HG02678 (cell line): Measurements from ENCODE around the gene C11orf91.
A peak's percentile ranks its signal among the peaks of the same experiment; 100 is the strongest.
"Not testable (repeated sequence)": the region's sequence is repeated elsewhere in the genome, so short reads cannot be mapped to it uniquely, and the experiment has no call there.

Source experiments
- ATAC-seq: cut with Tn5 transposase; IDR thresholded peaks from one replicate; pipeline ENCODE4 v1.9.1; 2021; ENCODE audit warnings: mild to moderate bottlenecking, moderate library complexity; ENCODE audit not compliant: unreplicated experiment

The C11orf91 gene

GRCh38 chr11:33722590-33723234, 22.1 kb upstream of the C11orf91 start:
- ATAC-seq: peak; percentile 77

- no peak for ATAC-seq
These were observed 21.4 kb upstream of the C11orf91 start for GRCh38 chr11:33721984-33722383.

- ATAC-seq: no peak
These were observed 20.8 kb upstream of the C11orf91 start for GRCh38 chr11:33721426-33721825.

- no peak for ATAC-seq
These were observed 19.0 kb upstream of the C11orf91 start for GRCh38 chr11:33719587-33719986.

- ATAC-seq: no peak
These were observed 17.8 kb upstream of the C11orf91 start for GRCh38 chr11:33718440-33718839.

- no peak for ATAC-seq
These were observed 15.6 kb upstream of the C11orf91 start for GRCh38 chr11:33716243-33716642.

GRCh38 chr11:33713856-33714398, 13.3 kb upstream of the C11orf91 start:
- ATAC-seq: no peak

- ATAC-seq: no peak
These were observed 12.7 kb upstream of the C11orf91 start for GRCh38 chr11:33713151-33713855.

- no peak for ATAC-seq
These were observed 11.8 kb upstream of the C11orf91 start for GRCh38 chr11:33712436-33712835.

GRCh38 chr11:33709466-33709865, 8.8 kb upstream of the C11orf91 start:
- no peak for ATAC-seq

- ATAC-seq: no peak
These were observed 8.4 kb upstream of the C11orf91 start for GRCh38 chr11:33708985-33709384.

- ATAC-seq: not testable (repeated sequence)
These were observed 7.2 kb upstream of the C11orf91 start for GRCh38 chr11:33707831-33708230.

- ATAC-seq: no peak
These were observed 6.3 kb upstream of the C11orf91 start for GRCh38 chr11:33706966-33707365.

- ATAC-seq: no peak
These were observed 5.9 kb upstream of the C11orf91 start for GRCh38 chr11:33706546-33706945.

GRCh38 chr11:33704240-33705002, 3.8 kb upstream of the C11orf91 start:
- ATAC-seq: no peak

- ATAC-seq: no peak
These were observed 3.2 kb upstream of the C11orf91 start for GRCh38 chr11:33703788-33704187.

- no peak for ATAC-seq
These were observed 2.6 kb upstream of the C11orf91 start for GRCh38 chr11:33703234-33703633.

GRCh38 chr11:33701302-33702230, 940 bp upstream of the C11orf91 start:
- ATAC-seq: no peak

GRCh38 chr11:33700063-33700501, 544 bp downstream of the C11orf91 start:
- no peak for ATAC-seq

GRCh38 chr11:33699515-33700062, 1.0 kb downstream of the C11orf91 start:
- no peak for ATAC-seq
